Measurements from ENCODE around the gene TRAF4. TPM values are rescaled to one million over a fixed set of nuclear protein-coding genes. Genes with fewer than 3 reads are reported as not detected.
A peak's percentile ranks its signal among the peaks of the same experiment; 100 is the strongest.
"Not testable (repeated sequence)": the region's sequence is repeated elsewhere in the genome, so short reads cannot be mapped to it uniquely, and the experiment has no call there.

The TRAF4 gene
- total RNA-seq, 1 donor from 2014 or later, result 15.2 TPM

DNA sequence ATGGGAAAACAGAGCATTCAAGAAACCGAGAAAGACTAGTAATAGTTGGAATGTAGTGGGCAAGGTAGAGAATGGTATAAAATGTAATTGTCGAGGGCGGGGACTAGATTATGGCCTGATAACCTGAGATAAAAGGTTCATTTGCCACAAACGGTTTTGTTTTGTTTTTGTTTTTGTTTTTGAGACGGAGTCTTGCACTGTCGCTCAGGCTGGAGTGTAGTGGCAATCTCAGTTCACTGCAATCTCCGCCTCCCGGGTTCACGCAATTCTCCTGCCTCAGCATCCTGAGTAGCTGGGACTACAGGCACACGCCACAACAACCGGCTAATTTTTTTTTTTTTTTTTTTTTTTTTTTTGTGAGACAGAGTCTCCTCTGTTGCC lies 13.9 kb upstream of the TRAF4 start:
- no peak for DNase-seq (ENCODE audit: low spot score)

GRCh38 chr17:28733346-28733745 lies 10.5 kb upstream of the TRAF4 start:
- DNase-seq (ENCODE audit: low spot score), result no peak

- DNase-seq (ENCODE audit: low spot score), result no peak
These were observed 9.0 kb upstream of the TRAF4 start for GRCh38 chr17:28734712-28735241.

- no peak for DNase-seq (ENCODE audit: low spot score)
These were observed 8.5 kb upstream of the TRAF4 start for GRCh38 chr17:28735242-28735722.

DNA sequence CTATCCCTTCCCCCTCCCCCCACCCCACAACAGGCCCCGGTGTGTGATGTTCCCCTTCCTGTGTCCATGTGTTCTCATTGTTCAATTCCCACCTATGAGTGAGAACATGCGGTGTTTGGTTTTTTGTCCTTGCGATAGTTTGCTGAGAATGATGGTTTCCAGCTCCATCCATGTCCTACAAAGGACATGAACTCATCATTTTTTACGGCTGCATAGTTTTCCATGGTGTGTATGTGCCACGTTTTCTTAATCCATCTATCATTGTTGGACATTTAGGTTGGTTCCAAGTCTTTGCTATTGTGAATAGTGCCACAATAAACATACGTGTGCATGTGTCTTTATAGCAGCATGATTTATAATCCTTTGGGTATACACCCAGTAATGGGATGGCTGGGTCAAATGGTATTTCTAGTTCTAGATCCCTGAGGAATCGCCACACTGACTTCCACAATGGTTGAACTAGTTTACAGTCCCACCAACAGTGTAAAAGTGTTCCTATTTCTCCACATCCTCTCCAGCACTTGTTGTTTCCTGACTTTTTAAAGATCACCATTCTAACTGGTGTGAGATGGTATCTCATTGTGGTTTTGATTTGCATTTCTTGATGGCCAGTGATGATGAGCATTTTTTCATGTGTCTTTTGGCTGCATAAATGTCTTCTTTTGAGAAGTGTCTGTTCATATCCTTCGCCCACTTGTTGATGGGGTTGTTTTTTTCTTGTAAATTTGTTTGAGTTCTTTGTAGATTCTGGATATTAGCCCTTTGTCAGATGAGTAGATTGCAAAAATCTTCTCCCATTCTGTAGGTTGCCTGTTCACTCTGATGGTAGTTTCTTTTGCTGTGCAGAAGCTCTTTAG lies 7.7 kb upstream of the TRAF4 start:
- not testable (repeated sequence) for DNase-seq (ENCODE audit: low spot score)

DNA sequence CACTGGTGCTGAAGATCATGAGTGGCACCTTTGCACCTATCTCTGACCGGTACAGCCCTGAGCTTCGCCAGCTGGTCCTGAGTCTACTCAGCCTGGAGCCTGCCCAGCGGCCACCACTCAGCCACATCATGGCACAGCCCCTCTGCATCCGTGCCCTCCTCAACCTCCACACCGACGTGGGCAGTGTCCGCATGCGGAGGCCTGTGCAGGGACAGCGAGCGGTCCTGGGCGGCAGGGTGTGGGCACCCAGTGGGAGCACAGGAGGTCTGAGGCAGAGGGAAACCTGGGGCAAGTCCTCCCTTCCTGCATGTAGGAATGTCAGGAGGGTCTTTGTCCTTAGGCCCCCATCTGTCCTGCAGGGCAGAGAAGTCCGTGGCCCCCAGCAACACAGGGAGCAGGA lies 6.5 kb upstream of the TRAF4 start:
- DNase-seq (ENCODE audit: low spot score), result no peak

- DNase-seq (ENCODE audit: low spot score), result no peak
These were observed 5.8 kb upstream of the TRAF4 start for GRCh38 chr17:28737770-28738679.

DNA sequence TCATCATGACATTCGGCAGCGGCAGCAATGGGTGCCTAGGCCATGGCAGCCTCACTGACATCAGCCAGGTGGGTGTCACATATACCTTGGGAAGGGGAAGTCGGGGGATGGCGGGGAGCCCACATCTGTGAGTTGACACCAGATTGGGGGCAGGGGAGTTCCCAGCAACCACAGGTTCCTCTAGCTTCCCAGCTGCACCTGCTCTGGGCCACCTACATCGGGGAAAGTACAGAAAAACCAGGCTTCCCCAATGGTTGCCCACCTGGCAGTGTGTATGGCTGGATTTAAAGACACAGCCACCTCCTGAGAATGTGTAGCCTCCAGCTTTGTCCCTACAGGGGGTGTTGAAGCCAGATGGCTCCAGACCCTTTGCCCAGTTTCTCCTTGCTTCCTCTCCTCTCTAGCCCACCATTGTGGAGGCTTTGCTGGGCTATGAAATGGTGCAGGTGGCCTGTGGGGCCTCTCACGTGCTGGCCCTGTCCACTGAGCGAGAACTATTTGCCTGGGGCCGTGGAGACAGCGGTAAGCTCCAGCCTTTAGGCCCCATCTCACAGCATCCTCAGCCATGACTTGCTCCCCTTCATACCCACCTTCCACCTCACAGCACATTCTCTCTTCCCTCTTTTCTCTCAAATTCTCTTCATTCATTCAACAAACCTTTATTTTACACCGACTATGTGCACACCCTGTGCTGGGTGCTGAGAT lies 5.0 kb upstream of the TRAF4 start:
- no peak for DNase-seq (ENCODE audit: low spot score)

GRCh38 chr17:28740406-28741357 lies 3.1 kb upstream of the TRAF4 start:
- DNase-seq (ENCODE audit: low spot score), result no peak

DNA sequence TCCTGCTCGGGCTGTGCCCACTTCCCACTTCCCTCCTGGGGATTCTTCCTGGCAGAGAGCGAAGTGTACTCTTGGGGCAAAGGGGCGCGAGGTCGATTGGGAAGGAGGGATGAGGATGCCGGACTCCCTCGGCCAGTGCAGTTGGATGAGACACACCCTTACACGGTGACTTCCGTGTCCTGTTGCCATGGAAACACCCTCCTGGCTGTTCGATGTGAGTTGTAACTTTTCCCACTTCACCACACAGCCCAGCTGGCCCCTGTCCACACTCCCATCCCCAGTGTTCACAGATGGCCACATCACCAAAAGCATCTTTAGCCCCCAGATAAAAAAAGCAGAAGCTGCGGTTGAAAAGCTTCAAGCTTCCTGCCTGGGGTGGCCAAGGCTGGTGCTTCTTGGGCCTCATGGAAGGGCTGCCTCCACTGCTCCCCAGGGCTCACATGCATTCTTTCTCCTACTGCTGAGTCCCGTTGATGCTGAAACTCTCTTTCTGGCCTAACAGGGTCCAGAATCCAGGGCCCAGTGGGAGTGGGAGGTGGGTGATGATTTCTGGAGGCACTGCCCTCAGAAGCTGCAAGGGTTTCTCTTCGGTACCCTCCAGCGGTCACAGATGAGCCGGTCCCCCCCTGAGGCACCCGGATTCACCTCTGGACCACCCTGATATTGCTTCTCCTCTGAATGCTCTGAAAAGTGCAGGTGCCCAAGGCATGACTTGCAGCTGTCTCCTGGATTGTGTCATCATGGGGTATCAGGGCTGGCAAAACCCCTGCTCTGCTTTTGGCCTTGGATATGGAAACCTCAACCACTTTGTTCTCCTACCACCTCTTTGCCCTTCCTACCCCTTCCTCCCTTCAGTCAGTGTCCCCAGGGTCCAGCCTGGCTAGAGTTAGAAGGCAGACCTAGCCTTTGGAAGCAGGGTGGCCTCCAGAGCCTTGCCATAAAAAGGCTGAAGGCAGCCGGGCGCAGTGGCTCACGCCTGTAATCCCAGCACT lies 2.2 kb upstream of the TRAF4 start:
- no peak for DNase-seq (ENCODE audit: low spot score)

DNA sequence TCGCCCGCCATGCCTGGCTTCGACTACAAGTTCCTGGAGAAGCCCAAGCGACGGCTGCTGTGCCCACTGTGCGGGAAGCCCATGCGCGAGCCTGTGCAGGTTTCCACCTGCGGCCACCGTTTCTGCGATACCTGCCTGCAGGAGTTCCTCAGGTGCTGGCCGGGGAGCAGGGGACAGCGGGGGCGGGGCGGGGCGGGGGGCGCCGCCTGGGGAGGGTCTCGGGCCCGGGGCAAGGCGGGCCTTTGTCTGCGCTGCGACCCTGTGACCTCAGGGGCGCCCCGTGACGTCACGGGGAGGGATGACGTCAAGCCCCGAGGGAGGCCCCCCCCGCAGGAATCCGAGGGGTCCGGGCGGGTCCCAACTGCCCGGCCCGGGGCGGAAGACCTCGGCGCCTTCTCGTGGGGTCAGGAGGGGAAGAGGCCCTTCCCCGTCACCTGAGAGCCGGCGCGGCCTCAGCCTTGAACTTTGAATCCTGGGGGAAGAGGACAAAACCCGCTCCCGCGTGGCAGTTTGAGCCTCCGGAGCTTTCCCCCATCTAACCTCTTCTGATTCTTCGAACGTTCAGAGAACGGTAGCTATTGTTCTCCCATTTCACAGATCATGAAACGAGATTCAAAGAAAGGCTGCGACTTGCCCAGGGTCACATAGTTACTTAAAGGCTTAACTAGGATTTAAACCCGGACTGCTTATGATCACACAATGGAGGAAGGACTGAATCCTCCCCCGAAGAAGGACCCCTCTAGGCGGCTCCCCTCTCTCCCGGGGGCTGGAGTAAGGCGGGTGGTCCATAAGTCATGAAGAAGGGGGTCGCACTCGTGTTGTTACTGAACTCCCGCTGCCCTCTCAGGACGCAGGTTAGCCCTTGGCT lies 527 bp downstream of the TRAF4 start:
- no peak for DNase-seq (ENCODE audit: low spot score)

GRCh38 chr17:28744972-28745785 lies 1.4 kb downstream of the TRAF4 start:
- peak; percentile 58 for DNase-seq (ENCODE audit: low spot score)

DNA sequence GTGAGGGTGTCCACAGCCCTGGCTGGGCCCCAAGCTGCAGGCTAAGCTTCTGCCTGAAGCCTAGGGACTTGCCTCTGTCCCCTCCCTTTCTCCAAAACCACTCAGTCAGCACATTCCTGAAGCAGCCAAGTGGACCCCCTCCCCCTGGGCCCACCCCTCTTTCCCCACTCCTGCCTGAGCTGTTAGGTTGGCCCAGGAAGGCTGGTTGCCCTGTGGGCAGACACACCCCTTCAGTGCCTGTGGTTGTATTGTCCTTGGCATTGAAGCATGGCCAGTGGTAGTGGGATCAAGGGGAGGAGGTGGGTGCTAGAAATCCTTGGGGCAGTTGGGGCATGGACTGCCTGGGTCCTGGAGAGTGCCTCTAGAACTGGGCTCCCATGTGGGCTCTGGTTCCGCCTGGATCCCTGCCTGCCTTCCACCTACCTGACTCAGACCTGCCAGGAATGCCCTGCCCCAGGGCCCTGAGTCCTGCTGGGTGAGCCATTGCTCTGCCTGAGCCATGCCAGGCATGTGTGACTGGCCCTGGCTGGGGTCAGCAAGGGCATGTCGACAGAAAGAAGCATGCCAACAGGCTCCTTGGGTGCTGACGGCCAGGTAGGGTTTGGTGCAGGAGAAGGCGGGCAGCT lies 2.1 kb downstream of the TRAF4 start:
- no peak for DNase-seq (ENCODE audit: low spot score)

- DNase-seq (ENCODE audit: low spot score), result no peak
These were observed 2.8 kb downstream of the TRAF4 start for GRCh38 chr17:28746611-28747050.

DNA sequence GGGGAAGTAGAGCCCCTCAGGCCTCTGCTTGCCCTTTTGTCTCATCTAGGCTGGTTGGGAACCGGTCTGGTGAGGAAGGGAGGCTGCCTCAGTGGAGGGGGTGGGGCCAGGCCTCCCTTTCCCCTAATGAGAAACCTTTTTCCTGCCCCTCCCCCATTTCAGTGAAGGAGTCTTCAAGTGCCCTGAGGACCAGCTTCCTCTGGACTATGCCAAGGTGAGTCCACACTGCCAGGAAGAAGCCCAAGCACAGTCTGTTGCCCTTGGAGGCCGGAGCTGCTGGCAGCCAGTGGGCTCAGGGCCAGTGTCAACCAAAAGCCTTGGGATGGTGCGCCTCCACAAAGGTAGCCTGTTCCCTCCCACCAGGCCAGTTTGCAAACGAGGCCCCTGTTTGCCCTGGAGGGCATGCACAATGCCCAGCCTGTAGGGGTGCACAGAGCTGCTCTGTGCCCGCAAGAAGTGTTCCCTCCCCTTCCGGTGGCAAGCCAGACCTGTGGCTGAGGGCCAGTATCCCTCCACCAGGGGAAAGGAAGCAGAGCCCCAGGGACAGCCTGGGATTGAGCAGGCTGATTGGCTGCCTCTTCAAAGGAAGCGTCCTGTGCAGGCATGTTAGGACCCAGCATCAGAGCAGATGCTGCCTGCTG lies 3.4 kb downstream of the TRAF4 start:
- no peak for DNase-seq (ENCODE audit: low spot score)

All from umbilical cord (tissue), 2 donors.